ENCODE measurements around the gene SLC43A3. TPM values are rescaled to one million over a fixed set of nuclear protein-coding genes. Genes with fewer than 3 reads are reported as not detected.

The SLC43A3 gene
- total RNA-seq, 2 donors from 2014 or later = 23.1 to 30.0 TPM

DNA sequence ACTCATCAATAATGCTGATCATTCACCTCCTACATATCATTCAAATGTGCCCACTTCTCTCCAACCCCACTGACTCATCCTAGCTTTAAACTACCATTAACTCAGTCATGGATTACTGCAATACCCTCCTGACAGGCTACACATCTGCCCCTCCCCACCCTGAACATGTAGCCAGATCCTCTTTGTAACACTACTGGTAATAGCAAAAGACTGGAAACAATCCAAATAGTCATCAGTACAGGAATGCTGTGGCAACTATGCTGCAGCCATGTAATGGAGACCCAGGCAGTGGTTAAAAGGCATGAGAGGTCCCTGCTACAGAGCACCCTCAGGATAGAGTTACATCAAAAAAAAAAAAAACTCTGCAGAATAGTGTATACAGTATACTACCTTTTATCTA, 16.6 kb downstream of the SLC43A3 start:
- H3K27me3 ChIP-seq = no peaks in the 10 kb centered on the region
- H3K27ac ChIP-seq = no peak overlapping the region
- intact Hi-C loops (cut with DNase I) = no loop called here
- peaks cover 0 to 3% of the 10 kb centered on the region in 2 donors for H3K36me3 ChIP-seq (replicated peaks in 1 of 2; ENCODE audit: insufficient read depth in 1 of 2, low read depth in 2 of 2)
- TF ChIP-seq POLR2A (IDR thresholded peaks at IDR 0.05) = no peak
- TF ChIP-seq, protein P1, sequence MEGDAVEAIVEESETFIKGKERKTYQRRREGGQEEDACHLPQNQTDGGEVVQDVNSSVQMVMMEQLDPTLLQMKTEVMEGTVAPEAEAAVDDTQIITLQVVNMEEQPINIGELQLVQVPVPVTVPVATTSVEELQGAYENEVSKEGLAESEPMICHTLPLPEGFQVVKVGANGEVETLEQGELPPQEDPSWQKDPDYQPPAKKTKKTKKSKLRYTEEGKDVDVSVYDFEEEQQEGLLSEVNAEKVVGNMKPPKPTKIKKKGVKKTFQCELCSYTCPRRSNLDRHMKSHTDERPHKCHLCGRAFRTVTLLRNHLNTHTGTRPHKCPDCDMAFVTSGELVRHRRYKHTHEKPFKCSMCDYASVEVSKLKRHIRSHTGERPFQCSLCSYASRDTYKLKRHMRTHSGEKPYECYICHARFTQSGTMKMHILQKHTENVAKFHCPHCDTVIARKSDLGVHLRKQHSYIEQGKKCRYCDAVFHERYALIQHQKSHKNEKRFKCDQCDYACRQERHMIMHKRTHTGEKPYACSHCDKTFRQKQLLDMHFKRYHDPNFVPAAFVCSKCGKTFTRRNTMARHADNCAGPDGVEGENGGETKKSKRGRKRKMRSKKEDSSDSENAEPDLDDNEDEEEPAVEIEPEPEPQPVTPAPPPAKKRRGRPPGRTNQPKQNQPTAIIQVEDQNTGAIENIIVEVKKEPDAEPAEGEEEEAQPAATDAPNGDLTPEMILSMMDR (IDR thresholded peaks at IDR 0.05) = no peak
- no peak for ATAC-seq
- H3K4me3 ChIP-seq = no peak overlapping the region
- H3K4me1 ChIP-seq = no peaks in the 10 kb centered on the region
- no peak for DNase-seq
- no peaks in the 10 kb centered on the region for H3K9me3 ChIP-seq

DNA sequence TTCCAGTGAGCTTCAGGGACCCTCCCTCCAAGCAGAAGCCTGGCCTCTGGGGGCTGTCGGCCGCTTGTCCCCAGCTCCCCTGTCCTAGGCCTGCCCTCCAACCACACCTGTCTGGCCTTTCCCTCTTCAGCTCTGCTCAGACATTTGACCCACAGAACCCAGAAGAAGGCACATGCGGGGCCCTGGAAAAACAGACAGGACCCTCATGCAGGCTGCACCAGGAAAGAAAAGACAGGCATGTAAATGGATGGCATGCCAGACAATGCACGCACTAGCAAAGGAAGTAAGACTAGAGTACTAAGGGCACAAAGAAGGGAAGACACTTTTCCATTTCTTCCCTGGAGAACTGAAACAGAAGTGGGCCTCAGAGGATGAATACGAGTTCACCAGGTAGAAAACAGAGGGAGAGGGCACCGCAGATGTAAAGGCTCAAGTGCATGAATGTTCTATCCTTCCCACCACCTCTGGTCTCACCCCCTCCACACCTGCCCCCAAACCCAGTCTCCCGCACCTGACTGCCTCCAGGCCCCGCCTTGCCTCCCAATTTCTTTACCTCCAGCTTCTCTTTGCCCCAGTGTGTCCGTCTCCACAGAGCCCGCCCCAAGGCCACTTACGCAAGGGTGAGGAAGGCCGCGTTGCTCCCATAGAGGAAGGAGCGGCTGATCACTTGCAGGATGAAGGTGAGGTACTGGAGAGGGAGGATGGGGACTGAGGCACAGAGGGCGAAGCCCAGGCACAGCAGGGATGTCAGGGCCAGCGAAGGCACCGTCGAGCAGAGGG, 17.4 kb downstream of the SLC43A3 start:
- Histone ChIP-seq H3K27me3 (no peaks in the 10 kb centered on the region), H3K4me3 (no peak overlapping the region), H3K4me1 (no peaks in the 10 kb centered on the region), H3K9me3 (no peaks in the 10 kb centered on the region), H3K27ac (no peak overlapping the region), H3K36me3 (replicated peaks in 1 of 2; ENCODE audit: insufficient read depth in 1 of 2, low read depth in 2 of 2) (peaks cover 0 to 3% of the 10 kb centered on the region in 2 donors)
- WGBS, 2 donors = 94 to 96% methylated on average over 16 to 18 of the region's 18 CpGs
- DNase-seq (no peak), ATAC-seq (no peak)
- TF ChIP-seq, protein P1 (IDR thresholded peaks at IDR 0.05) = no peak
- TF ChIP-seq POLR2A (IDR thresholded peaks at IDR 0.05) = no peak
- intact Hi-C loops (cut with DNase I) = no loop called here

DNA sequence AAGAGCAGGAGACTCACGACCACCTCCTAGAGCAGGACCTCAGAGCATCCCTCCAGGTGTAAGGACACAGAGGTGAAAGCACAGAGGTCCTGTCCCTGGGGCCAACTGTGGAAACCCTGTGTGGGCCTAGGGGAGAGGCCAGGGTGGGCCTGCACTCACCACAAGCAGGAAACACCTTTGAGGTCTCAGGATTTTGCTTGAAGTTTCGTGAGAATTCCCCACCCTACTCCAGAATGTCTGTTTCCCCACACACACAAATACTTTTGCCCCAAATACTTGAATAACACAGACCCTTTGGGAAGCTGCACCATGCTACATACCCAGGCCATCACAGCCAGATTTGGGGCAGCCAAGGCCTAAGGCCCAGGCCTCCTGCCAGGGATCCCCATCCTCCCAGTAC, 18.1 kb downstream of the SLC43A3 start:
- intact Hi-C loops (cut with DNase I) = no loop called here
- H3K36me3 ChIP-seq (replicated peaks in 1 of 2; ENCODE audit: insufficient read depth in 1 of 2, low read depth in 2 of 2) = peaks cover 0 to 3% of the 10 kb centered on the region in 2 donors

DNA sequence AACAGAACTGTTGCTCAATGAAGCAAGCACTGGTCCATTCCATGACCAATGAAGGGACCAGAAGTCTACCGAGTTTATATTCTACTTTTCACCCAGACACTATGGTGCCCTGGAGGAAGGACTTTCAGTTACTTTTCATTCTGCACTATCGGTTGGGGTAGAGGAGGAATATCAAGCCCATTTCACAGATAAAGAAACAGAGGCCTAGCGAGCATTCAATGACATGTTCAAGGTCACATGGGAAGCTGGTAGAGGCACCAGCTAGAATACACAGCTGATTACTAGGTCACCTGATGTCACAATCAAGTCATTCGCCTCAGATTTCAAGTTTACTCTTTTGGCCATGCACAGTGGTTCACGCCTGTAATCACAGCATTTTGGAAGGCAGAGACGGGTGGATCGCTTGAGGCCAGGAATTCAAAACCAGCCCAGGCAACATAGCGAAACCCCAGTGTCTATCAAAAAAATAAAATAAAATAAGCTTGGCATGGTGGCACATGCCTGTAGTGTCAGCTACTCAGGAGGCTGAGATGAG, 18.9 kb downstream of the SLC43A3 start:
- Histone ChIP-seq H3K27me3 (no peaks in the 10 kb centered on the region), H3K36me3 (replicated peaks in 1 of 2; ENCODE audit: insufficient read depth in 1 of 2, low read depth in 2 of 2) (peaks cover 0 to 3% of the 10 kb centered on the region in 2 donors), H3K27ac (no peak overlapping the region), H3K9me3 (no peaks in the 10 kb centered on the region), H3K4me3 (no peak overlapping the region), H3K4me1 (no peaks in the 10 kb centered on the region)
- ATAC-seq (no peak), DNase-seq (no peak)
- WGBS, 2 donors = 84 to 93% methylated on average over 8 of the region's 8 CpGs
- TF ChIP-seq, protein P1 (IDR thresholded peaks at IDR 0.05) = no peak
- TF ChIP-seq POLR2A (IDR thresholded peaks at IDR 0.05) = no peak
- intact Hi-C loops (cut with DNase I) = no loop called here

More for the DNA sequence above, 18.1 kb downstream of the SLC43A3 start:
- Histone ChIP-seq H3K9me3 (no peaks in the 10 kb centered on the region), H3K4me3 (no peak overlapping the region), H3K27ac (no peak overlapping the region), H3K27me3 (no peaks in the 10 kb centered on the region), H3K4me1 (no peaks in the 10 kb centered on the region)
- DNase-seq = no peak
- ATAC-seq = no peak
- no peak for TF ChIP-seq POLR2A (IDR thresholded peaks at IDR 0.05)
- TF ChIP-seq, protein P1 (IDR thresholded peaks at IDR 0.05) = no peak
- 68% methylated on average over 2 of the region's 2 CpGs for WGBS, 2 donors

Measured in body of pancreas (tissue), 4 donors.